DOHH2 (cell line): ENCODE results near the gene PRKCQ.

ENCODE experiments used
- H3F3A ChIP-seq: fragments of 200-600 bp; sonication (generic), shearing (Covaris generic); 2 replicates; pipeline ENCODE4 v1.6.0; 2016; ENCODE audit warnings: antibody characterized with exemption, mild to moderate bottlenecking; ENCODE audit not compliant: control insufficient read depth, insufficient read depth
- H3K27ac ChIP-seq: fragments of 200-600 bp; sonication (generic); 2 replicates; pipeline ENCODE4 v1.5.1; 2014; ENCODE audit warnings: low read depth, mild to moderate bottlenecking, low read length, moderate library complexity
- H3K27me3 ChIP-seq: fragments of 200-600 bp; sonication (generic); 2 replicates; pipeline ENCODE4 v1.6.1; 2014; ENCODE audit warnings: mild to moderate bottlenecking, low read length, mixed read lengths; ENCODE audit not compliant: control insufficient read depth
- H3K36me3 ChIP-seq: fragments of 200-600 bp; sonication (generic); 2 replicates; pipeline ENCODE4 v1.6.1; 2014; ENCODE audit warnings: mild to moderate bottlenecking, low read length, moderate library complexity, mixed read lengths; ENCODE audit not compliant: control insufficient read depth
- H3K4me1 ChIP-seq: fragments of 200-600 bp; sonication (generic); 2 replicates; pipeline ENCODE4 v1.6.1; 2014; ENCODE audit warnings: mild to moderate bottlenecking, low read length, mixed read lengths; ENCODE audit not compliant: control insufficient read depth
- H3K4me2 ChIP-seq: fragments of 200-600 bp; sonication (generic); 2 replicates; pipeline ENCODE4 v1.6.0; 2014; ENCODE audit warnings: mild to moderate bottlenecking, low read length, moderate library complexity
- H3K4me3 ChIP-seq: fragments of 200-600 bp; sonication (generic); 2 replicates; pipeline ENCODE4 v1.5.1; 2014; ENCODE audit warnings: mild to moderate bottlenecking, low read length, mixed read lengths
- H3K79me2 ChIP-seq: fragments of 200-600 bp; sonication (generic); 2 replicates; pipeline ENCODE4 v1.6.1; 2014; ENCODE audit warnings: mild to moderate bottlenecking, low read length, mixed read lengths; ENCODE audit not compliant: control insufficient read depth
- H3K9me2 ChIP-seq: fragments of 200-600 bp; sonication (generic); replicated peaks from 2 replicates; pipeline ENCODE4 v1.6.1; 2014; ENCODE audit warnings: mild to moderate bottlenecking, low read length, mixed read lengths; ENCODE audit not compliant: control insufficient read depth
- H3K9me3 ChIP-seq: fragments of 200-600 bp; sonication (generic); 2 replicates; pipeline ENCODE4 v1.6.1; 2014; ENCODE audit warnings: antibody characterized with exemption, low read length, mixed read lengths; ENCODE audit not compliant: control insufficient read depth, insufficient read depth
- H4K20me1 ChIP-seq: fragments of 200-600 bp; sonication (generic); 2 replicates; pipeline ENCODE4 v1.6.0; 2014; ENCODE audit warnings: low read depth, mild to moderate bottlenecking, antibody characterized with exemption, low read length, moderate library complexity; ENCODE audit not compliant: control insufficient read depth, insufficient read depth
- EZH2phosphoT487 ChIP-seq: fragments of 200-600 bp; sonication (generic); IDR thresholded peaks from 2 replicates; pipeline ENCODE4 v1.6.1; 2017; ENCODE audit warnings: borderline replicate concordance, mild to moderate bottlenecking, antibody characterized with exemption, low read length, moderate library complexity, mixed read lengths
- TF ChIP-seq, protein P1 (sequence below): fragments of 200-600 bp; sonication (generic); IDR thresholded peaks from one replicate; pipeline ENCODE4 v1.5.1; 2014; ENCODE audit warnings: antibody characterized with exemption, mild to moderate bottlenecking, low read depth, low read length; ENCODE audit not compliant: poor library complexity, severe bottlenecking

The PRKCQ gene

DNA sequence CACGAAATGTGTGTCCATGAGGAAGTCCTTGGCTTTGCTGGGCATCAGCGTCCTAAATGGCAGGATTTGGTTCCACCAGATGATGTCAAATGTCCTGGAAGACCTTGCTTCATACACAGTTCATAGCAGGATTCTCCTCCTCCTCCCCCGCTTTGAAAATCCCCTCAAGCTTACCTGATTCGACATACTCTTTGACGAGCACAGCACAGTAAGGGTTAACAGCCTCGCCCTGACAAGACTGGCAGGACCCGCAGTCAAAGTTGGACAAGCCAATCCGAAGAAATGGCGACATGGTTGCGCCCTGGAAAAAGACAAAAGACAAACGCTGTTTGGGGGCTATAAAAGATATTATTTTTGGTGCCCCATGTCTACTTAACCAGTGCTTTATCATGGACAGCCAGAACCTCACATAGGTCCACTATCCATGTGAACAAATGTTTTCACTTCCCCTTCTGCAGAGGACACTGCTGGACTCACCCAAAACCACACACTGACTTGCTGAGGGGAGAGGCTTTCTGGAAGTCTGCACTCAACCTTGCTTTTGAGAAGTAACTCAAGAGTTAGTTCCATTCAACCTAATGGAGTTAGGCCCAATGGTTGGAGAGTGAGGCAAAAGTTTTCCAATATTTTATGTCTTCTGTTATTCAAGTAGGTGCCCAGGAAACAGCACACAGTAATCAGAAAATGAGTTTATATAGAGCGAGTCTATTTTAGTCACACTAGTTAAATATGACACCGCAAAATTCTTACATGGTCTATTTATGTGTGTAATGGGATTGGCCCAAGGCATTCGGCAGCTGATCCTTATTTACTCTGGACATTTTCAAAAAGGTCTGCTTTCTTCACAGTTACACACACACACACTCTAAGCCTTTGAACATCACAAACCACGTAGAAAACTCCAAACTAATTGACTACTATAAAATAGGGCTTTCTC lies 65.0 kb downstream of the PRKCQ start:
- H3K27me3 ChIP-seq = peaks cover 12% of the 10 kb centered on the region; the same call in 1 of the 2 replicates
- H4K20me1 ChIP-seq = no peaks in the 10 kb centered on the region
- H3K9me2 ChIP-seq = no peaks in the 10 kb centered on the region
- no peaks in the 10 kb centered on the region for H3F3A ChIP-seq
- H3K27ac ChIP-seq = no peak overlapping the region
- H3K79me2 ChIP-seq = no peaks in the 10 kb centered on the region
- no peak overlapping the region for H3K4me3 ChIP-seq
- no peaks in the 10 kb centered on the region for H3K36me3 ChIP-seq
- no peak overlapping the region for H3K4me2 ChIP-seq
- no peaks in the 10 kb centered on the region for H3K9me3 ChIP-seq
- TF ChIP-seq EZH2phosphoT487 = no peak
- TF ChIP-seq, protein P1, sequence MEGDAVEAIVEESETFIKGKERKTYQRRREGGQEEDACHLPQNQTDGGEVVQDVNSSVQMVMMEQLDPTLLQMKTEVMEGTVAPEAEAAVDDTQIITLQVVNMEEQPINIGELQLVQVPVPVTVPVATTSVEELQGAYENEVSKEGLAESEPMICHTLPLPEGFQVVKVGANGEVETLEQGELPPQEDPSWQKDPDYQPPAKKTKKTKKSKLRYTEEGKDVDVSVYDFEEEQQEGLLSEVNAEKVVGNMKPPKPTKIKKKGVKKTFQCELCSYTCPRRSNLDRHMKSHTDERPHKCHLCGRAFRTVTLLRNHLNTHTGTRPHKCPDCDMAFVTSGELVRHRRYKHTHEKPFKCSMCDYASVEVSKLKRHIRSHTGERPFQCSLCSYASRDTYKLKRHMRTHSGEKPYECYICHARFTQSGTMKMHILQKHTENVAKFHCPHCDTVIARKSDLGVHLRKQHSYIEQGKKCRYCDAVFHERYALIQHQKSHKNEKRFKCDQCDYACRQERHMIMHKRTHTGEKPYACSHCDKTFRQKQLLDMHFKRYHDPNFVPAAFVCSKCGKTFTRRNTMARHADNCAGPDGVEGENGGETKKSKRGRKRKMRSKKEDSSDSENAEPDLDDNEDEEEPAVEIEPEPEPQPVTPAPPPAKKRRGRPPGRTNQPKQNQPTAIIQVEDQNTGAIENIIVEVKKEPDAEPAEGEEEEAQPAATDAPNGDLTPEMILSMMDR = no peak
- H3K4me1 ChIP-seq = no peaks in the 10 kb centered on the region

DNA sequence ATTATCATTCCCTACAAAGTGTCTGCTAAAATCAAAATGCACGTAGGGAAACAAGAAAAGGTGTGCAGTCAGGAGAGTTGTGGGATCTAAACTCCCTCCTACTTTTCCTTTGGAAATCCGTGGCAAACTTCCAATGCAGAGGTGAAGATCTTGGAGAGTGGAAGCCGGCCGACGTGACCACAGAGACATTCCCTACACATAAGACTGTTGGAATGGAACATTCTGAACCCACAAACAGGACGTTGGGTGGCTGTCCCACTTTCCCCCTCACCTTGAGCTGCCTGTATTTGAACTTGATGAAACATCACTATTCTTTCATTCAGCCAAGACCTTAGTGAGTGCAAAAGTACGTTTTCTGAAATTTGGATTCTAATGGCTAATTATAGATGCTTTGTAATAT lies 65.9 kb downstream of the PRKCQ start:
- H3K79me2 ChIP-seq = no peaks in the 10 kb centered on the region
- no peaks in the 10 kb centered on the region for H3K4me1 ChIP-seq
- H3K9me2 ChIP-seq = no peaks in the 10 kb centered on the region
- no peak overlapping the region for H3K4me2 ChIP-seq
- H3K27ac ChIP-seq = no peak overlapping the region
- H4K20me1 ChIP-seq = no peaks in the 10 kb centered on the region
- H3K4me3 ChIP-seq = no peak overlapping the region
- H3K9me3 ChIP-seq = no peaks in the 10 kb centered on the region
- H3K36me3 ChIP-seq = no peaks in the 10 kb centered on the region
- TF ChIP-seq, protein P1 = no peak
- TF ChIP-seq EZH2phosphoT487 = no peak
- peaks cover 11% of the 10 kb centered on the region; the same call in 1 of the 2 replicates for H3K27me3 ChIP-seq
- no peaks in the 10 kb centered on the region for H3F3A ChIP-seq

DNA sequence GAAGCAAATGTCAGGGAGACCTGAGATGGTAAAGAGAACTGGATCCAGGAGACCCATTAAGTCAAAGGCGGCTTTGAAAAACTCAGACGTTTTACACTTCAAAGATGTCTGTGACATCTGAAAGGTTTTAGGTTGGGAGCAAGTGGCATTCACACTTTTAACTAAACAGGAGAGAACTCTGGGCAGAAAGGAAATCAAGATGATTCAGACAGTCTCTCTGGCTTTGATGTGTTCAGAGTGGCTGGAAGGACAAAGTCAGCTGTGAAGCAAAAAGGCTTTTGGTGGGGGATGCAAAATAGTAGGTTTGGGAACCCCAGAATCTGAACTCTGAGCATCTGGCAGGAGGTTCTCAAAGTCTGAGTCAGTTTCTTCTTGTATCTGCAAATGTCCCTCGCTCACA lies 66.6 kb downstream of the PRKCQ start:
- Histone ChIP-seq H3K9me3 (no peaks in the 10 kb centered on the region), H3K36me3 (no peaks in the 10 kb centered on the region), H4K20me1 (no peaks in the 10 kb centered on the region), H3K4me3 (no peak overlapping the region), H3K9me2 (no peaks in the 10 kb centered on the region), H3K27ac (no peak overlapping the region), H3K4me2 (no peak overlapping the region), H3K27me3 (0 out of 2 replicates have a peak, but pooled peaks cover 7% of the 10 kb centered on the region), H3F3A (no peaks in the 10 kb centered on the region), H3K79me2 (no peaks in the 10 kb centered on the region), H3K4me1 (no peaks in the 10 kb centered on the region)
- no peak for TF ChIP-seq EZH2phosphoT487
- TF ChIP-seq, protein P1 = no peak
